ENCODE measurements around the gene ETS1. TPM values are rescaled to one million over a fixed set of nuclear protein-coding genes. Genes with fewer than 3 reads are reported as not detected.

Gene ETS1
- total RNA-seq, 2 donors from 2014 or later: 34.3 to 36.4 TPM

DNA sequence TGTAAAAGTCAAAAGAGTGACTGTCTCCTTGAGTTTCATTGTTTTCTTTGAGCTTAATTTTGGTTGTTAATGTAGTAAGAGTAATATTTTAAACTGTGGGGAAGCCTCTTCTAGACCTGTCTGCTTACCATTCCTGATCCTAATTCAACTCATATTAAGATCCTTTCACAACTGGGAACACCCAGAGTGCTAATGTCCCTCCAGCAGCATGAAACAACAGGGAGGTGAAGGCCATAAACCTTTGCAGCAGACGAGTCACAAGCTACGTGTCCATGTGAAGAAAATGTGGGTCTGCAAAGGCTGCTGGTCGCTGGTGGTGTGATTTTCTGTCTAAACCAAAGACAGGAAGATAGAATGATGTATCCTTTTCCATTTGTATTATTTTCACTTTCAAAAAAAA, 152.5 kb downstream of the ETS1 start:
- no peaks in the 10 kb centered on the region for H3K4me1 ChIP-seq (ENCODE audit: control insufficient read depth, insufficient read depth, low read length)
- no peaks in the 10 kb centered on the region for H3K9me3 ChIP-seq (ENCODE audit: control insufficient read depth, low read length)
- TF ChIP-seq CTCF (conservative IDR thresholded peaks at IDR 0.05): no peak
- no peak overlapping the region for H3K4me3 Mint-ChIP-seq
- no peaks in the 10 kb centered on the region for H3K36me3 ChIP-seq (ENCODE audit: control insufficient read depth, insufficient read depth, low read length)
- no peaks in the 10 kb centered on the region for H3K9me3 Mint-ChIP-seq
- no peak overlapping the region for H3K9ac ChIP-seq (ENCODE audit: extremely low read depth, low read length, poor library complexity, severe bottlenecking)
- 80 to 90% methylated on average over 2 to 3 of the region's 3 CpGs for WGBS, 2 experiments (ENCODE audit: insufficient coverage in 1 of 2, insufficient read length in 1 of 2)
- H3K4me3 ChIP-seq (ENCODE audit: low read length): no peak overlapping the region
- no peaks in the 10 kb centered on the region for H3K27me3 Mint-ChIP-seq (ENCODE audit: insufficient read depth)
- H3K27ac ChIP-seq (ENCODE audit: low read depth, low read length): no peak overlapping the region
- H3K36me3 Mint-ChIP-seq (ENCODE audit: low read depth): no peaks in the 10 kb centered on the region
- H3K27ac Mint-ChIP-seq: no peak overlapping the region
- no peaks in the 10 kb centered on the region for H3K27me3 ChIP-seq (ENCODE audit: control insufficient read depth, insufficient read depth, low read length, poor library complexity, severe bottlenecking)
- DNase-seq: no peak
- no peaks in the 10 kb centered on the region for H3K4me1 Mint-ChIP-seq

DNA sequence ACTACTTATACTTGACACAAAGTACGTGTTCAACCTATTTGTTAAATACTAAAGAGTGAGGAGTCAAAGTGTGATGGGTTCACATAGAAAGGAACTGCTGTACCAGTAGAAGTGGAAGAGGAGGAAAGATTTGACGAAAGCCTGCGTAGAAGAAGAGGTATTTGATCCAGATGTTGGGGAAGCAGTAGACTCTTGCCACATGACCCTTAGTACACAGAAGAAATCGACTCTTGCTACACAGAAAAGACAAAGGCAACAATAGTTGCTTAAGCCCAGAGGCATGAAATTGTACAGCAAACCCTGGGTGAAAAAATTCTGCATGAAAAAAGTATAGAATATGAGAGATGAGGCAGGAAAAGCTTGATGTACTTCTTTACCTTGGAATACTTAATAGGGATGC, 152.9 kb downstream of the ETS1 start:
- H3K9me3 ChIP-seq (ENCODE audit: control insufficient read depth, low read length): no peaks in the 10 kb centered on the region
- Mint-ChIP-seq H3K36me3 (ENCODE audit: low read depth) (no peaks in the 10 kb centered on the region), H3K27ac (no peak overlapping the region), H3K9me3 (no peaks in the 10 kb centered on the region), H3K4me3 (no peak overlapping the region), H3K4me1 (no peaks in the 10 kb centered on the region), H3K27me3 (ENCODE audit: insufficient read depth) (no peaks in the 10 kb centered on the region)
- no peaks in the 10 kb centered on the region for H3K4me1 ChIP-seq (ENCODE audit: control insufficient read depth, insufficient read depth, low read length)
- H3K9ac ChIP-seq (ENCODE audit: extremely low read depth, low read length, poor library complexity, severe bottlenecking): no peak overlapping the region
- no peak overlapping the region for H3K27ac ChIP-seq (ENCODE audit: low read depth, low read length)
- H3K4me3 ChIP-seq (ENCODE audit: low read length): no peak overlapping the region
- no peaks in the 10 kb centered on the region for H3K27me3 ChIP-seq (ENCODE audit: control insufficient read depth, insufficient read depth, low read length, poor library complexity, severe bottlenecking)
- no peak for TF ChIP-seq CTCF (conservative IDR thresholded peaks at IDR 0.05)
- 89 to 92% methylated on average over 2 to 4 of the region's 4 CpGs for WGBS, 2 experiments (ENCODE audit: insufficient coverage in 1 of 2, insufficient read length in 1 of 2)
- no peak for DNase-seq
- no peaks in the 10 kb centered on the region for H3K36me3 ChIP-seq (ENCODE audit: control insufficient read depth, insufficient read depth, low read length)

DNA sequence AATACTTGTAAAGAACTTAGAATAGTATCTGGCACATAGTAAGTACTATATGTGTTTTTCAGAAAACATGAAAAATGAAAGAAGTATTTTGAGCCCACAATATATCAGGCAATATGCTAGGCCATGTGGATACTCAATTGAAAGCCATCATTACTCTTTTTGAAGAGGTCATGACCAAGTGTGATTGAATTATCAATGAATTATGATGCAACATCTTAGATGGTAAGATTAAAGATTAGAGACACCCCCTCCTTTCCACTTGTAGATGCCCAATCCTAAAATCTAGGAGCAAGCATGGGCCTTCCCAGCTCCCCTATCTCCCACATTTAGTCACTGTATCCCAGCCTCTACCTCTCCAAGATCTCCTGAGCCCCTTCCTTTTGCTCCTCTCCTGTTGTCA, 154.4 kb downstream of the ETS1 start:
- no peak overlapping the region for H3K4me3 ChIP-seq (ENCODE audit: low read length)
- no peak for TF ChIP-seq CTCF (conservative IDR thresholded peaks at IDR 0.05)
- H3K36me3 ChIP-seq (ENCODE audit: control insufficient read depth, insufficient read depth, low read length): no peaks in the 10 kb centered on the region
- no peaks in the 10 kb centered on the region for H3K4me1 Mint-ChIP-seq
- H3K9me3 ChIP-seq (ENCODE audit: control insufficient read depth, low read length): no peaks in the 10 kb centered on the region
- no peak overlapping the region for H3K27ac Mint-ChIP-seq
- H3K4me1 ChIP-seq (ENCODE audit: control insufficient read depth, insufficient read depth, low read length): no peaks in the 10 kb centered on the region
- H3K27ac ChIP-seq (ENCODE audit: low read depth, low read length): no peak overlapping the region
- H3K27me3 ChIP-seq (ENCODE audit: control insufficient read depth, insufficient read depth, low read length, poor library complexity, severe bottlenecking): no peaks in the 10 kb centered on the region
- H3K4me3 Mint-ChIP-seq: no peak overlapping the region
- H3K27me3 Mint-ChIP-seq (ENCODE audit: insufficient read depth): no peaks in the 10 kb centered on the region
- H3K9ac ChIP-seq (ENCODE audit: extremely low read depth, low read length, poor library complexity, severe bottlenecking): no peak overlapping the region
- no peaks in the 10 kb centered on the region for H3K9me3 Mint-ChIP-seq
- H3K36me3 Mint-ChIP-seq (ENCODE audit: low read depth): no peaks in the 10 kb centered on the region
- no peak for DNase-seq
